Stimulated activated naive CD4-positive, alpha-beta T cell treated with Interleukin-2 at 50 U/mL for 16 hours (primary cell): ENCODE data around the gene FANCC.

Experiments used
- DNase-seq: peaks from one replicate; lab custom pipeline; 2025; lab: John Stamatoyannopoulos, UW

The FANCC gene

DNA sequence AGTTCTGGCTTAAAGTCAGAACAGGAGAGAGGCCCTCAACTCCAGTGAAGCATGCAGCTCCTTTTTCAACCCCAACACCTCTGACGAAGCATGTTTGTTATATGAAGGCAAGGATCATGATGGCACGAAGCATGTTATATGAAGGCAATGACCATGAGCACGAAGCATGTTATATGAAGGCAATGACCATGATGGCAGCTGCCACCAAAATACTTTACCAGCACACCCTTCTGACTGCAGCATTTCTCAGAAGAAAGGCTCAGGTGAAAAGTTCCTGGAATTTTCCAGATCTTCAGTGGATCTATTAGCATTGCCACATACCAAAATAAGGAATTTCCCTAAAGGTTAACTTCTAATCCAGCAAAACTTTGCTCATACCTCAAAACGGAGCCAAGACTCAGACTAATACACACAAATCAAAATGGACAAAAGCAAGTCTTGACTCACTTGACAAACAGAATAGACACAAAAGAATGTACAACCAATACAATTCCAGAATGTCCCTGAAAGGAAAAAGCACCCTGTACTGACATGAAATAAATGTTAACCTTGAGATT, 217.4 kb downstream of the FANCC start:
- no peak for DNase-seq

DNA sequence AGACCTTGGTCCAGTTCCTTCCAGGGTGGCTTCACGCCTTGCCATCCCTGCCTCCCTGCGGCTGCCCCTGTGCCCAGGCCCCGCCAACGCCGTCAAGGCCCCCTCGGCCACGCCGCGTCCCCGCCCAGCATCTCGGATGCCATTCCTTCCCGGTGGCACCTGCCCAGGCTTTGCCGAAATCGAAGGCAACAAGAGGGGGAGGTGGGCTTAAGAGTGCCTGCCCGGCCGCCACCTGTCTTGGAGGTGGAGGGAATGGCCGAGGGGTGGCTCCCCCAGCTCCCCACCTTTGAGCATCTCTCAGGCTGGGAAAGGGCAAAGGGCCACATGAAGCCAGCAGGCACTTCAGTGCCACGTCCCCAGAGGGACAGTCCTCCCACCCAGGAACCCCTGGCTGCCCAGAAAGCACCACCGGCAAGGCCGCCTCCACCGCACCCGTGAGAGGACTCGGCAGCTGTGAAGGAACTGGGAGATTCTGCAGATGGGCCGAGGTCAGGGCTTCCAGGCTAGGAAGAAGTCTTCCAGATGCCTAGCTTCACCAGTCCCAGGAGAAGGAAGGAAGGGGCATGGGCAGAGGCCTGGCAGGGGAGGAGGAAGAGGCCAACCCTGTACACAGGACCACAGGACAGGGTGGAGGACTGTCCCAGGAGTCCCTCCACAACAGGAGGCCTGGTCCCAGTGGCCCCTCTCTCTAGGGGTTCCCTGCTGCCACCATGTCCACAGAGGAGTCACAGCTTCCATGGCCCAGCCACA, 218.0 kb downstream of the FANCC start:
- DNase-seq = no peak

DNA sequence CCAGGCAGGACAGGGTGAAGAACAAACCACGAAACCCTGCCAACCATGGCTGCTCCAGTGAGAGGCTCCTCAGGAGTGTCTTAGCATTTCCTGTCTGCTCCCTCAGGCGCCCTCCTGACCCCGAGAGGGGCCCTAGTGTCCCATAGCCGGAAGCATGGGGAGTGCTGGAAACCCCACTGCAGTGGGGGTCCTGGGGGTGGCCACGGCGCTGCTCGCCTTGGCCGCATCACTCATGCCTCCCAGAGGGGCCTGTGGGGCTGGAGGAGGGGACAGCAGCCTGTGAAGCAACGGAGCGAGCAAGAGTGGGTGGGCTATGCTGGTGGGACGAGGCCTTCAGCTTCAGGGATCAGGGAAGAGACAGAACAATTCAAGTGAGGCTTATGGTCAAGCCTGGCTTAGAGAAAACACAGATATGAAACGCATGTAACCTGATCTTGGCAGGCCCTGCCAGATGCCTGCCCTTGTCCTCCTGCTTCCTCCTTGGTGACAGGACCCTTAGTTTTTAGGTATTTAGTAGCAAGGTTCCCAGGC, 219.1 kb downstream of the FANCC start:
- DNase-seq = no peak

DNA sequence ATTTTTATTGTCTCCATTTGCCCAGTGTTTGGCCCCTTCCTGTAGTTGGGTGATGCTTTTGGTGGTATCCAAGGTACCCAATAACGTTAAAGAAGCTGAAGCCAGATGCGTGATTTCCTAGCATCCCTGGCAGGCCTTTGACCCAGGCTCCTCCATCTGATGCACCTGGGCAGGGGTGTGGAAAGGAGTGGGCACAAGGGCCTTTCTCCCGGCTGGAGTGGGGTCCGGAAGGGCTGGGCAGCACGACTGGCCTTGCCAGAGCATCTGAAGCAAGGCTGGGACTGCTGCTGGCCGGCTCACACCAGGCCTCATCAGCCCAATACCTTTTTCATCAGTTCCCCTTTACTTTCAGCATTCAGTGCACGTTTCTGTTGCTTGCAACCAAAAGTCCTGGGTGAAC, 220.2 kb downstream of the FANCC start:
- no peak for DNase-seq

DNA sequence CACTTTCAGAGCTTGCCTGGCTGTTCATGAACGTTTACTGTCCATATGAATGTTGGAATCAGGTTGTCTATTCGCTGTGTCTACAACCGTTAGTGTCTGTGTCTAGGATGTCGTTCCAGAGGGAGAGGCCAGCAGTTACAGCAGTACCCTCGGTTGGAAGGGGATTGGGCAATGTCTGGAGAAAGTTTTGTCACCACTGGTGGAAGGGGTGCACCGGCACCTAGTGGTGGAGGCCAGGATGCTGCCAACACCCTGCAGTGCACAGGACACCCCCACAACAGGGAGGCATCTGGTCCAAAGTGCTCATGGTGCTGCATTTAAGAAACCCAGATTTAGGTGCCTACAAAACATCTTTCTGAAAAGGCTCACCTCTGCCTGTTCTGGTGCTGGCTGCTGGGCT, 220.7 kb downstream of the FANCC start:
- DNase-seq = no peak

DNA sequence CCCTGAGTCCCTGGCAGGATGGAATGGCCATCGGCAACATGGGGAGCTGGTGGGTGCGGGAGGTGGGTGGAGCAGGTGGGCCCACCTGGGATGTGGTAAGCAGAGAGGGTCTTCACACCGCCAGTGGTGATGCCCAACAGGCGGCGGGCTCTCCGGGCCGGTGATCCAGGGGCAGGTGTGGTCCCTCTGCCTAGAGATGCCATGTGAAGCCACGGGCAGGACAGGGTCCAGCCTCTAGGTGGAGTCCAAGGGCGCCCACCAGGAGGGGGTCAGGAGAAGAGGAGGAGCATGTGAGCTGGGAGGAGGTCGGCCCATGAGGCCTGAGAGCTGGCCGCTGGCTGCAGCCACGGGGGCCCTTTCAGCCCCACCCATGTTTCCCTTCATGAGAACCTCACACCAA, 221.1 kb downstream of the FANCC start:
- DNase-seq = no peak

DNA sequence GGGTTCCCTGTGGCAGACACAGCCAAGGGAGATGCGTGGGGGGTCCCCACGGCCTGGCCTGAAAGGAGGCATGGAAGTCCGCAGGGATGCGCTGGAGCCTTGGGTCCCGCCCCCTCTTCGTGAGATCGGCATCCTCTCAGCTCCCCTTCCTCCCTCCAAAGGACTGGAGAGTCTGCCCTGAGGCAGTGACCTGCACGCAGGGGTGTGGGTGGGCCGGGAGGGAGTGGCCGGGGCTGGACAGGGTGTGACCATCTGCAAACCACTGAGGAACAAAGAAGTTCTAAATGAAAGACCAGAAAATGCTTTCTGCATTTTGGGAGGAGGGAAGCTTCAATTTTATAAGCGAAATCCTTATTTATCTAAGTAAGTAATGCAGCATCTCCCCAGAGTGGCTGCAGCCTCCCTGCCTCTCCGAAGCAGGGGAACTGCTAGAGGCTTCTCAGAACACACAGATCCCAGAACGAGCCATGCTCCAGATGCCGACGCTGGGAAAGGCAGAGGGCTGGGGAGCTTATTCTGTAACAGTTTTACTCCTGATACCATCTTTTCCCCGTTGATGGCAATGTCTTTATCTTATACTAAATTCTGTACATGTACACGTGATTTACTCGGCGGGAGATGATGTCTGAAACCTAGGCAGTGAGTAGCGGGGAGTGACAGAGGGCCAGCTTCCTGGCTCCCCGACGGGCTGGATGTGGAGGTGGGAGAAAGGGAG, 221.7 kb downstream of the FANCC start:
- DNase-seq = no peak

DNA sequence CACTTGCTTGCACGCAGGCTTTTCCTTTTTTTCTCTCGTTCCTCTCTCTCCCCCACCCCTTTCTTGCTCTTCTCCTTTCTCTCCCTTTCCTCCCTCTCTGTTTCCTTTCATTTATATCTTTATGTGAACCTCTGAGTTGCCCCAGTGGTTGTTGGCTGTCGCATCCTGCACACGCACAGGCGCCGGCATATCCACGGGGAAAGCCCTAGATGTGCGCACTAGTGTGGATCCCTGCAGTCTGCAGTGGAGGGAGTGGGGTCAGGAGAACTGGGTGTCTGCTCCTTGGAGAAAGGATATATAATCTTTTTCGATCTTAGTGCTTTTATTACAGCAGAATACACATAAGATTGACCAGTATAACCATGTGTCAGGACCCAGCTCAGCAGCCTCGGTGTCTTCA, 223.5 kb downstream of the FANCC start:
- no peak for DNase-seq

DNA sequence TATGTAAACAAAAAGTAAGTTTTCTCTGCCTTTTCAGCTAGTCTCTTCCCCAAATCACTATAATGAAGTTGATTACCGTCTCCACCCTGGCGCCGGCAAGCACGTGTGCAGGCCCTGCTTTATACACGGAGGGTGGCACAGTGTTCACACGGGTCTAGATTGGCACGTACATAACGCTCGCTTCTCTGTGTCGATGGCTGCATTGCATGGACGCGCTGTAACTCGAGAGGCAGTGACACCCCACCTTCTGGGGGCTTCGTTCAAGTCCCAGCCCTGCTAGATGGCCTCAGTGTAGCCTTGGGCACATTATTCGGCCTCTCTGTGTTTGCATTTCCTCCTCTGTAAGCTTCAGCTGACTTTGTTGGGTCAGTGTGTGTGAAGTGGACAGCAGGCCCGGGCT, 223.9 kb downstream of the FANCC start:
- DNase-seq = no peak

DNA sequence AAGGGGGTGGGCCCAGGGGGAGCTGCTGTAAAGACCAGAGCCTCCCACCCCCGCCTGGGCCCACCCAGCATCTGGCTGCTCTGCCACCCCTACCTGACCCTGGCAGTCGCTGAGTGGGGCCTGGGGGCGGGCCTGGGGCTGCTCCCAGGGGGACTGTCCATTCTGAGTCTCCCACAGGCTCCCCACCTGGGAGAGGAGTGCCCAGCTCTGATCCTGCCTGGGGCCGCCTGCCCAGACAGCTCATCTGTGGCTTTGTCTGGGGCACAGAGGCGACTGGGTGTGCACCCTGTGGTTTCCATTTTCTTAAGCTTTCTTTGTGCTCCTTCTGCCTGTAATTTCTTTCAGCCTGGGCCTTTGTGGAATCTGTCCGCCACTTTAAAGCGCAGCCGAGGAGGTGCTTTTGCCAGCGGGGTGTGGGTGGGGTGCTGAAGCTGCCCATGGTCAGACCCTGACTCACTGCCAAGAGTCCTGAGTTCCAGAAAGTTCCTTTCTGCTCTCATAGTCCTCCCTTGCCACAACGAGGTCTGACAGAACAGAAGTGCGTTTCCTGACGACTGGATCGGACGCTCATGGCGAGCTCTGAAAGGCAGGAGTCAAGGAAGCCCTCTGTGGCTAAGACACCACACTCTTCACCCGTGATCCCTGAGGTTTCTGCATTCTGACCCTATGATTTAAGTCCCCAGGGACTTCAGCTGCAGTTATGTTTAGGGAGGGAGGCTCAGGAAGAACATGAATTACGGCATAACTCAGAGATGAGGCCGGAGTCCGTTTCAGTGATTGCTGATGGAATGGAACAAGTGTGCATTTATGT, 225.0 kb downstream of the FANCC start:
- no peak for DNase-seq

DNA sequence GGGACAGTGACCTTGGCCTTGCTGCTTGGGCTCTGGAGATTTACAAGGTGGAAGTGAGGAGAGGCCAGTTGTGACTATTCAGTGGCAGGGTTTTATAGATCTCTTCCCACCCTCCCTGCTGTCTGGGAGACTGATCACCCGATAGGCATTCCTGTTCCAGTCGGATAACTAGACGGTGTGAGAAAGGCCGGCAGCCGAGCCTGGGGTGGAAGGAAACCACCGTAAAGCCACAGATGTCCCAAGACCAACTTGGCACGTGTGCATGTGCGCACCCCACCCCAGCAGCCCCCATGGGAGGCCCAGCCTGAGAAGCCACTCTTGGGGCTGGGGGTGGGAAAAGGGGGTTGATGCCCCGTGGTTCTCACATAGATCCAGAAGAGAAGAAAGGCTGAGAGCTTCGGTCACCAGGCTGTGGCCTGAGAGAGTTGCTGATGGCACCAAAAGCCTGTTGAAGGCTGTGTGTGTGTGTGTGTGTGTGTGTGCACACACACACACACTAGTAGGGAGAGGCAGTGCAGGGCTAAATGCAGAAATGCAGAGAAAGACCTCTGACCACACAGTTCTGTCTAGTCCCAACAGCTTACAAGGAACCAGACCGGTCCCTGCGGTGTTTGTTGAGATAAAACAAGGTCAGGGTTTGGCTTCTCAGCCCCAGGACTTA, 225.8 kb downstream of the FANCC start:
- DNase-seq = no peak

DNA sequence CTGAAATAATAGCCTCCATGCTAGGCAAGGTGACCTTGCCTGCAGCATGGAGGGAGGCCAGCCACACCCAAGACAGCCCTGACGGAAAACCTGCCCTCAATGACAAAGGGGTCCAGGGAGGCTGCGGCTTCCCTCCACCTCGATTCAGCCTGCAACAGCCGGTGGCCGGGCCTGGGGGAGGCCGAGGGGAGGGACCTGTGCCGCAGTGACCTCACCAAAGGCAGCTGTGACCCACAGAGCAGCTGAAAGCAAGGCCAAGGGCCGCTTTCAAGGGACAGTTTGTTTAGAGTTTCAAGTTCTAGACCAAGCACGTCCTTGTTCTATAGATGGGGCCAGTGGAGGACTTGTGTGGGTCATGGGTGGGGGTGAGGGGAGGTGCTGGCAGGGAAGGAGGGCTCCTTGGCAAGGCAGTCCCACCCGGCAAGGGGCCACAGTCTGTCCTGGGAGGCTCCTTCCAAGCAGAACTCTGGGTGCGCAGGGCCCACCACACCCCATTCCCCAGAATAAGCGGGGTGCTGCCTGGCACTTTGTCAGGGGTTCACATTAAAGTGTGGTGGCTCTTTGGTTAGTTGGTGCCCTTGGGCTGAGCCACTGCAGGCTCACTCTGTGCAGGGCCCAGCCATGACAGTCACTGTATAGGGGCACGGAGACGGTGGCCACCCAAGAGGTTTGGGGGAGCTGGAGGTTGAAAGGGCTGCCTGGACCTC, 226.5 kb downstream of the FANCC start:
- no peak for DNase-seq

DNA sequence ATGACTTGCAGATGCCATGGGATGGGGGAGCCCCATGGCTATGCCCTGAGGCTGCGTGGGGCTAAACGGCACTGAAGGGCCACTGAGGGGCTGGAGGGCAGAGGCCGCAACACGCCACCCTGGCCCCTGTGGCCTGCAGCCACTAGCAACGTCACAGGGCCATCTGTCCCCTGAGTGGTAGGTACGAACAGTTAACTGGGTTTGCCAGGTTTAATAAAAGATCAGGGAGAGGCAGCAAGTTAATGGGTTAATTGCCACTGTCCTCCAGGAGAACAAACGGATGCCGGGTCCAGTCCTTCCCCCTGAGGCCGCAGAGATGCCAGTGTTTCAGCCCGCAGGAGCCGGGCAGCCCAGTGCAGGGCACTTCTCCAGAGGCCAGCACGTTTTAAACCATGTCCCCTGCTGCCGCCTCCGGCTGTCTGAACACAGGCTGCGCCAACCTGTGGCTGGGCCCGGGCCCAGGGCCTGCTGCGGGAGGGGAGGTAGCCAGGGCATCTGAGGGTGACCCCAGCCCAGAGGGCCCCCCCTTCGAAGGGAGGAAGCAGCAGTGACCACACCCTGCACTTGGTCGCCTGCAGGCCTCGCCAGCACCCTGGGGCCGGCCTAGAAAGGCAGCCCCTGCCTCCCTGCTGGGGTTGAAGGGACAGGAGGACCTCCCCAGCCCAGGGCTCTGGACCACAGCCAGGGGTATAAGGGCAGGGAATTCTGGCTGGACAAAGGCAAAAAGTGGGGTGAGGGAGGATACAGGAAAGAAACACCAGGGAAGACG, 227.3 kb downstream of the FANCC start:
- DNase-seq = no peak

DNA sequence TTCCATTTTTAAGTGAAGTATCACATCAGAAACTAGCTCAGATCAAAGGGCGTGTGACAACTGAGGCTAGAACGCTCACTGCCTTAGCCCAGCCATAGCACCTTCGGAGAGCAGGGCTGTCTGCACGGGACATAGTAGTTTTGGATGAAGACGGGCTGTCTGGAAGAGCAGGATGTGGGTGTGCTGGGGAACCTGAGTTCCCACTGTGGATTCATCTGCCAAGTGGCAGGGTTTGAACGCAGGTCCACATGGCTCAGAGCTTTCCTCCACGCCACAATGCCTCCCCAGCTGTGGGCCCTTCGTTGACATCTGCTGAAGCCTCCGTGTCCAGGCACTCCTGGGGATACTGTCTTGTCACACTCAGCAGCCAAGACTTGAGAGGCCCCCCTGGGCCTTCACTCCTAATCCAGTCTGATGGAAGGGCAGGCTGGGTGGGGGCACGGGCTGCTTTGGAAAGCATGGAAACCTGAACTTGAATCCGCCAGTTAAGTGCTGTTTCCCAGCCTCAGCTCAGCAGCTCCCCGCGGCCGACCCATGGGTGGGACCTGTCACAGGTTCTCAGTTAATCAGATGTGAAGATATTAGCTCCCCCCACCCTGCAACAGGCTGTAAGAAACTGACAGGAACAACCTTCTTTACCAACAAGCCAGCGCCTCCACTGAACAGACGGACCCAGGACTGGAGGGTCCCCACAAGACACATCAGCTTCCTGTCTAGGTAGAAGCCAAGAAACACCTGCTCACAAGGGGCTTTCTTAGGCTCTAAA, 228.1 kb downstream of the FANCC start:
- no peak for DNase-seq

DNA sequence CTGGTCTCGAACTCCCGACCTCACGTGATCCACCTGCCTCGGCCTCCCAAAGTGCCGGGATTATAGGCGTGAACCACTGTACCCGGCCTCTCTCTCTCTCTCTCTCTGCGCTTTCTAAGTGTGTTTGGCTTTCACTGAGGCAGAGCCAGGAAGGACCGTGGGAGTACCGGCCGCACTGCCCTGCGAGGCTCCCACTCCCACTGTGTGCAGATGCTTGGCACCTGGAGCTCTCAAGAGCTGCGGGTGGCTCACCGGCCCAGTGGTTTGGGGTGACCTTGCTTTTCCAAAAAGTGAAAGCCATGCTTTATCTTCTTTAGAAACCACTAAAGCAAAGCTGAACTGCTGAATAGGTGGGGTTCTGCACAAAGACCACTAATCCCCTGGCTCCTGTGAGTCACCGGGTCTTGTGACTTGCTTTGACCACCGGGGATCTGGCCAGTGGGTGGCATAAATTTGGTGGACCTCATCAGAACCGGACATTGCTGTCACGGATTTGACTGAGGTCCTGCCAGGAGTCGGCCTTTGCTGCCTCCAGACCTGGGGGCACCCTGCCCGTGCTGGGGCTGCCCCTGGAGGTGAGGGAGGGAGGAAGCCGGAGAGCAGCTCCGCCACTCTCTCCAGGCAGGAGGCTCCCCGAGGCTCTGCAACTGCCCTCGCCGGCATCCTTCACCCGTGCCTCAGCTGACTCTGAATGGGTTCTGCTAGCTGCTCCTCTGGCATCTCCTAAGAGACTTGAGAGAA, 228.9 kb downstream of the FANCC start:
- no peak for DNase-seq

DNA sequence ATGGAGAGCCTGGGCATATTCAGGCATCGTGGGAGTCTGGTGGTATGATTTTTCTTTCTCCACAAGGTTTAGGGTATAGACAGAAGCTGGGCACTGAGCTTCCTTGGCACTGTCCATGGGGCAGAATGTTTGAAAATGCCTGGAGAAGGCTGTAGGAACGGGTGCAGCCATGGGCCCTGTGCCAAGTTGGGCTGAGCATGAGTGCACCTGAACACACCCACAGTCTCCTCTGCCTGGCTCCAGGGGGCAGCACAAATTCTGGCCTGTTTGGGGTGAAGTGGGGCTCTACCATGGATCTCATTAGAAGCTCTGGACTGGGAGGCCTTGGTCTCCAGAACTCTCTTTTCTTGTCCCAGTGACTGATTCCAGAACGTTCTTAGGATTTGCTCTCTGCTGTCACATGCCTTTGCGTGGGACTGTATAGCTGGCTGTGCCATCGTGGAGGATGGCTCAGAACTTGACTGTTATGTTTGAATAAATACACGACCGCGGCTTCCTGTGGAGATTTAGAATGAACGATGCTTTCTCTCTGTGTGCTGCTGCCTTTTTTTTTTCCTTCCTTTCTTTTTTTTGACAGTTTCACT, 229.8 kb downstream of the FANCC start:
- DNase-seq = no peak

DNA sequence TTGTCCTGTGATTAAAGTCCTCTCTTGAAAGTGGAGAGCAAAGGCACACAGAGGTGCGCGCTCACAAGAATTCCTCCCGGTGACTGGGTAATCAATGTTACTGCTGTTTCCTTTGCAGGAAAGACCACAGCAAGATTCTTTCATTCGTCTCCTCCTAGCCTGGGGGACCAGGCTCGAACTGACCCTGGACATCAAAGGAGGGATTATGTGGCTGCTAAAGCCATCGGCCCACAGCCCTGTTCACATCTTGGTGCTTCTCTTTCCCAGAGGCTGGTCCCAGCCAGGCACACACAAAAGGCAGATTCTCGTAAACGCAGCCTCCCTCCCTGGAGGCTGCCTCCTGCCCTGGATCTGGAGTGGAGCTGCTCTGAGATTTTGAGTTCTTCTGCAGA, 230.9 kb downstream of the FANCC start:
- no peak for DNase-seq

DNA sequence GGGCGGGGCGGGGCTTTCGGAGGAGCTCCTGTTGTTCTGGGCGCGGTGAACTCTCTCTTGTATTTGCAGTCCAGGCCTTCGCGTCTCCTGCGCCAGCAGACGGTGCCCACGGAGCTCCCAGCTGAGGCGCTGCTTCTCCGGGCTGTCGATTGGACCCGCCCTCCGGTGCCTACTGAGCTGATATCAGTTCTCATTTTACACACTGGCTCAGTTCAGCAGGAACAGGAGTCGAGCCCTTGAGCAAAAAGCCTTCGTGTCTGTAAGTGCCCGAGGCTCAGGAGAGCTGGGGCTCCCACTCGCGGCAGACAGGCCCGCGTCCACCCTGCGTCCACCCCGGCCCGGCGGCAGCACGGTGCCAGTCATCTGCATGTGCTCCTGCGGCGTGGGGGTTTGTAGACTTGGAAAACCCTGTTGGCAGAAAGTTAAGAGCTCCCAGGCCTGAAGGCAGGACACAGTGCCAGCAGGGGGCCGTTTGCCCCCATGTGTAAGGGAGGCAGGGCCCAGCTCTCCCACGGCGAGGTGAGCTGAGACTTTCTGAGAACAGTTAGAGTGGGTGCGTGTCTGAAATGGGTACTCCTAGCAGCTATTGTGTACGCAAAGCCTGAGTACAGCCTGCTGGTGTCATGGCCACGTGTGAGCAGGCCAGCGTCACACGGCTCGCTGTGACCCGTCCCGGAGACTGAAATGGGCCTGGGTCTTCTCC, 231.5 kb downstream of the FANCC start:
- no peak for DNase-seq
